ENCODE measurements around the gene TMEM181.
"Not testable (repeated sequence)": the region's sequence is repeated elsewhere in the genome, so short reads cannot be mapped to it uniquely, and the experiment has no call there.

The TMEM181 gene

DNA sequence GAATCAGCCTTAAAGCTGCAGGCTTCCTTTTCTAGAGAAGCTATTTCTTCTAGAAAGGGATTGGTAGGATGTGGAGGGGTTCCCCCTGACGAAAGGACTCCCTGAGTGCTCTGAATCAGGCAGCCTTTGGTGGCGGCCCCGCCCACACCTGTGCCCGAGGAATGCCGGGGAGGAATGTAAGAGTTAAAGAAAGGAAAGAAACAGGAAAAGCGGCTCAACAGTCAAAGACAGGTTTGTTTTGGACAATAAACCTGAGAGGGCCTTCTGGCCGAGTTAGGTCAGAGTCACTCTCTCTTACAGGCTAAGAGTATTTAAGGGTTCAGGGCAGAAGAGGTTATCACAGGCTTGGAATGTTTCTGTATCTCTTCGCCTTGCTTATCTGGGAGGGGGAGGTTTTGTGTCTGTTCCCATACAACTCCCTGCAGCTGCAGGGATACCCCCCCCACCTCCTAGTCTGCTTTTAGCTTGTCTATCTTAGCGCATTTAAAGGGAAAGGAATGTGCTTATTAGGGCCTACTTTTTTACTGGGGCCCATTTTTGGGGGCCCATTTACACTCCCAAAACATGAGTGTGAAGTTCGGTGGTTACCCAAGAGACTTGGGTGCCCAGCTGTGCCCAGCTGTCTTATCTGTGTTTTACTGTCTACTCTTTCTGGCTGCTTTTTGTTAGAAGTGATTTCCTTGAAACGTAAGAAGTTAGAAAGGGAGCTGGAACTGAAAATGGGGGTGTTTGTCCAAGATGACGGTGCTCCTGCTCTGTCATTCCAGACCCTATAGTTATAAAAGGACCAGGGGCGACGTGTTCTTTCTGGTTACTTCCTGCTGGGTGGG is 51.9 kb downstream of the TMEM181 start:
- intact Hi-C loops (cut with DNase I) = no loop called here
- no peak for DNase-seq

DNA sequence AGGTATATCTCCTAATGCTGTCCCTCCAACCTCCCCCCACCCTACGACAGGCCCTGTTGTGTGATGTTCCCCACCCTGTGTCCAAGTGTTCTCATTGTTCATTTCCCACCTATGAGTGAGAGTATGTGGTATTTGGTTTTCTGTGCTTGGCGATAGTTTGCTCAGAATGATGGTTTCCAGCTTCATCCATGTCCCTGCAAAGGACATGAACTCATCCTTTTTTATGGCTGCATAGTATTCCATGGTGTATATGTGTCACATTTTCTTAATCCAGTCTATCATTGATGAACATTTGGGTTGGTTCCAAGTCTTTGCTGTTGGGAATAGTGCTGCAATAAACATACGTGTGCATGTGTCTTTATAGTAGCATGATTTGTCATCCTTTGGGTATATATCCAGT is 54.7 kb downstream of the TMEM181 start:
- DNase-seq; intact Hi-C loops (cut with DNase I): not testable (repeated sequence)

DNA sequence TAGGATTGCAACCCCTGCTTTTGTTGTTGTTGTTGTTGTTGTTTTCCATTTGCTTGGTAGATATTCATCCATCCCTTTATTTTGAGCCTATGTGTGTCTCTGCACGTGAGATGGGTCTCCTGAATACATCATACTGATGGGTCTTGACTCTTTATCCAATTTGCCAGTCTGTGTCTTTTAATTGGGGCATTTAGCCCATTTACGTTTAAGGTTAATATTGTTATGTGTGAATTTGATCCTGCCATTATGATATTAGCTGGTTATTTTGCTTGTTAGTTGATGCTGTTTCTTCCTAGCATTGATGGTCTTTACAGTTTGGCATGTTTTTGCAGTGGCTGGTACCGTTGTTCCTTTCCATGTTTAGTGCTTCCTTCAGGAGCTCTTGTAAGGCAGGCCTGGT is 58.4 kb downstream of the TMEM181 start:
- DNase-seq; intact Hi-C loops (cut with DNase I): not testable (repeated sequence)

DNA sequence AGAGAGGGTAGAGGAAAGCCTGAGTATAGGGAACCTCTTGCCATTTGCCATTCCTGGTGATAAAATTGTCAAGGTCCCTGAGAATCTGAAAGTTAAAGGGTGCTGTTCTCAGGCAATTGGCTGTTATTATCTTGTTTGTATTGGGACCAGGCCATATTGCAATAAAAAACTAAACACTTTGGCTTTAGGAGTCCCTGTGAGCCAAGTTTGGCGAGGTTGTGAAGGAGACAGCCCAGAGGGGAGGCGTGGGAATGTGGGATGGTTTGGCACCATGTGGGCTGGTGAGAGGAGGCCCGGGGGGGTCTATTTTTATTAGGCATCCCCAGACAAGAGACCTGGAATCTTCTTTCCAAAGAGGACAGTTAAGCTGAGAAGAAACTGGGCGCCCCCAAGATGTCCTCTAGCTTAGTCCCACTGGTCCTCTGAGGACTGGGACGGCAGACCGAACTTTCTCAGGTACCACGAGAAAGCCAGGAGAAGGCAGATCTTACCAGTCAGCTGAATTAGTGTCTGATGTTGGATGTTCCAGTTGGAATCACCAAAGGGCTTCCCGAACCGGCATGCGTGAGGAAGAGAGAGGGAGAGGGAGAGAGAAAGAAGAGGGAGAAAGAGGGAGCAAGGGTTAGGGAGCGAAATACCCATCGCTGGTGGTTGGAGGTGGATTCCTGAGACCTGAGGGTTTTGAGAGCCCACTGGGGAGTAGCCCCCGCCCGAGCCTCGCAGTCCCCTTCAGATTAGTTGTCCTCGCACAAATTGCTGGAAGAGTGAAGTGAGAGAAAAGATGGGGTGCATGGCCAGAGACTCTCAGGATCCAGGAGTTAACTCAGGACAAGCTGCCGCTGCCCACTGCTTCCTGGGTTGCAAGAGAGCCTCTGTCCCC is 60.3 kb downstream of the TMEM181 start:
- intact Hi-C loops (cut with DNase I) = no loop called here
- no peak for DNase-seq

DNA sequence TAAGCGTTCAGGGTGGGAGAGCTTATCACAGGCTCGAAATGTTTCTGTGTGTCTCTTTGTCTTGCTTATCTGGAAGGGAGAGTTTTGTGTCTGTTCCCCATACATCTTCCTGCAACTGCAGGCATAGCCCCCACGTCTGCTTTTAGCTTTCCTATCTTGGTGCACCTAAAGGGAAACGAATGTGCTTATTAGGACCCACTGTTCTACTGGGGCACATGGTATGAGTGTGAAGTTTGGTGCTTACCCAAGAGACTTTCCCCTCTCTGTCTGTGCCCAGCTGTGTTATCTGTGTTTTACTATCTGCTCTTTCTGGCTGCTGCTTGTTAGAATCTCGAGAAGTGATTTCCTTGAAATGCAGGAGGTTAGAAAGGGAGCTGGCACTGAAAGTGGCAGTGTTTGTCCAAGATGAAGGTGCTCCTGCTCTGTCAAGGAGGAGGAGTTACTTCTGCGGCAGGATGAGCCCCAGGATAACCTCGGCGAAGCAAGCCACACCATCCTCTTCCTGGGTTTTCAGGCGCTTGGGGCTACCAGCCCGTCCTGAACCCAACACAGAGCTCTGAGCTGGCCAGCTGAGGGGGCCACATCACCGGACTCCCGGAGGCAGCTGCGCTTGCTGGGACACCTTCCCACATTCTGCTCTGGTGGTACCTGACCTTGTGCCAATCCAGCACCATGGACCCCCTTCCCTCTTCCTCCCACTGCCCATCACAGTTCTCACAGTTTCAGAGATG is 61.2 kb downstream of the TMEM181 start:
- DNase-seq = peak in 1 of 10 donors; percentile 55
- intact Hi-C loops (cut with DNase I) = no loop called here

DNA sequence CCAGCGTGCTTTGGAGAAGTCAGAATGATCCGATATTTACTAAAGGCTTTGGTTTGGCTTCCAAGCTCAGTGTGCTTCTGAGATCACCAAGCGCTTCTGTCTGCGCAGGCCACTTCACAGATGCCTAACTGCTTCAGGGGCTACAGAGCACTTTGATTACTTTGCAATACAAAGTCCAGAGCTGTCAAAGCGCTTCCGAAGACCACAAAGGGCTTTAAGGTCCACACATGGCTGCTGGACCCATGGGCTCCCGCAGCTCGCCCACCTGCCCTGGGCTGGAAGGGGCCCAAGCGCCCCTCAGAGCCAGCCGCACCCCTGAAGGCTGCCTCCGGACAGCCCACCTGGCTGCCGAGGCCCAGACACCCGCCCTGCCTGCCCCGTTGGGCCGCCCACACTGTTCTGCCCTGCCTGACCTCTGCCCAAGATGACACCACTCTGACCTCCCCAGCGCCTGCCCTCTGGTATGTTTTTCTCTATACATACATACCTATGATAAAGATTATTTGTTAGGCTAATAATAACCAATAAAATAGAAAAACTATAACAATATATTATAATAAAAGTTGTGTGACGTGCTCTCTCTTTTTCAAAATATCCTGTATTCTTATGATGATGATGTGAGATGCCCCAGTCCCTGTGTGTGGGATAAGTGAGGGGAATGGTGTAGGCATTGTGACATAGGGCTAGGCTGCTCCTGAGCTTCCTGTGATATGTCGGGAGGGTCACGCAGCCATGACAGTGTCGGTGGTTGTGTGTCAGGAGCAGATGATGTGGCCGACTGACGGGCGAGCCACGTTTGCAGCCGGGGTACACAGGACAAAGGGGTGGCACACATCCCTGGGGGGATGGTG is 62.0 kb downstream of the TMEM181 start:
- DNase-seq = no peak
- intact Hi-C loops (cut with DNase I) = no loop called here

DNA sequence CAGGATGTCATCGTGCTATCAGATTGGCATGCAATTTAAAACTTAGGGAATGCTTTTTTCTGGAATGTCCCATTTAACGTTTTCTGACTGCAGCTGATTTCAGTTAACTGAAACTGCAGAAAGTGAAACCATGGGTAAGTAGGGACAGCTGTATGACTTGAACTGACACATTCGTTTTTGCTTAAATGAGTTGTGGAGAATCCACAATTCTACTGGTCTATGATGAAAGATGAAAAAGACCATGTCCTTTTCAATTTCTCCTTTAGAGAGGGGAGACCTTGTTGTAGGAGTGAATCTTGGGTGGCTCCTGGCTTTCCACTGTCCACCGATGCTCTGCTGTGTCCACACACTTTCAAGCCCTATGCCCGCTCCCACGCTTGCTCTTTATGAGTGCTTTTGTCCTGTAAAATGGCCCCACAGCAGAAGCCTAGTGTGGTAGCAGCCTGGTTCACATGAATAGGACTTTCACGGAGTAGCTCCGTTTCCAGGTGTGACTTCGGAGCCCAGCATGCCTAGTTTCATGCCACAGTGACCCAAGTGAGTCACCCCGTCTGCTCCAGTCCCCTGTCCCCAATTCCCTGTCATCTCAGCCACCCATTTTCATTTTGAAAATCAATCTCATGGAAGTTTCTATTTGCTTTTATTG is 62.8 kb downstream of the TMEM181 start:
- intact Hi-C loops (cut with DNase I) = no loop called here
- no peak for DNase-seq

DNA sequence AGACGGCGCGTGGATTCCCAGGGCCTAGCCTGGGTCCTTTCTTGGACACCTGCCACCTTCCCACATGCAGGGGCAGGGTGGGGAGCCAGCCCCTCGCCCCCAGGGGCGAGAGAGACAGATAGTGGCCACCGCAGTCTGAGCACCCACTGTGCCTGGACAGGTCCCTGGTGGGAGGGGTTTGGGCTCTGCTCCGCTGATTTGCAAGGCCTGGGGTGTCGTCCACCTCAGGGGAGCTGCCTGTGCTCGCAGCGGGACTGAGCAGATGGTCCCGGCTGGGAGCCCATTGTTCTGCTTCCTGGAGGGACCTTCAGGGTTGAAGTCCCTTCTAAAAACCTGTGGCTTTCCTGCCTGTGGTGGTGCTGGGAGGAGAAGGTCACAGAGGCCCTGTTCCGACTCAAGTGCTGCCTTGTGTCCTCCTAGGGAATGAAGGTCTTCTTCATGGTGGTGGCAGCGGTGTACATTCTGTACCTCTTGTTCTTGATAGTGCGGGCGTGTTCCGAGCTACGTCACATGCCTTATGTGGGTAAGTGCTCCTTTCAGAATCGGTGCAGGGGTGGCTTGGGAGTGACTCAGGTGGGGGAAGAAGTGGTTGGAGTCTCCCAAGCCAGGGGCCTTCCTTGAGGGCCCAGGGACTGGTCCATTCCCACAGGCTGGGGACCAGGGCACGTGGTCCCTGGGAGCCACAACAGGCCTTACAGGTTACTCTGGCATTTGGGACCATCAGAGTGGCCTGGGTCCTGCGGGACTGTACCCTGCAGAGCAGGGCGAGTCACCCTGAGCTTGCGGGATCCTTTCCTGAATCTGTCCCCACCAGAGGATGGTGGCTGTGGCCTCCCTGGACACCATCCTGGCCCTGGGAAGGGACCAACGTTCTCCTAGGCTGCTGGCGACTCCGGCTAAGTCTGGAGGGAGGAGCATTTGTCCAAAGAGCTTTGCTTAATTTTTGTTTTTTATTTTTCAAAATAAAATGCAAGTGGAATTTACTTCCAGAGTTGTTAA is 65.1 kb downstream of the TMEM181 start:
- no peak for DNase-seq
- intact Hi-C loops (cut with DNase I) = no loop called here

DNA sequence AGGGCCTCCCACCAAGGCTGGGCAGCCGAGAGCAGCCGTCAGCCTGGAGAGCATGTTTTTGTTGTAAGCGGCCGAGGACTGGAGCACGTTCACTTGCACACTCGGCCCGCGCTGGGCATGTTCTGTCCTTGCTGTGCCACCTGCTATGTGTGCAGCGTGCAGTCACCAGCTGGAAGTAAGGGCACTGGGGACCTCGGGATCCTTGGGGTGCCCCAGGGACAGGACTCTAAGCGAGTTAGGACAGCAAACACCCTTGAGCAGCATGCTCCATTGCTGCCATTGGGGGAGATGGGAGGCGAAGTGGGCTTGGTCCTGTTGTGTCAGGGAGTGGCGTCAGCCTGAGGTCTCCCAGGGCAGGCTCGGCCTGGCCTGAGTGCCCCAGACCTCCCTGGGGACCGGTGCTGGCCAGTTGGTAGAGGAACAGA is 66.0 kb downstream of the TMEM181 start:
- peak in 1 of 10 donors; percentile 78 for DNase-seq
- intact Hi-C loops (cut with DNase I) = no loop called here

DNA sequence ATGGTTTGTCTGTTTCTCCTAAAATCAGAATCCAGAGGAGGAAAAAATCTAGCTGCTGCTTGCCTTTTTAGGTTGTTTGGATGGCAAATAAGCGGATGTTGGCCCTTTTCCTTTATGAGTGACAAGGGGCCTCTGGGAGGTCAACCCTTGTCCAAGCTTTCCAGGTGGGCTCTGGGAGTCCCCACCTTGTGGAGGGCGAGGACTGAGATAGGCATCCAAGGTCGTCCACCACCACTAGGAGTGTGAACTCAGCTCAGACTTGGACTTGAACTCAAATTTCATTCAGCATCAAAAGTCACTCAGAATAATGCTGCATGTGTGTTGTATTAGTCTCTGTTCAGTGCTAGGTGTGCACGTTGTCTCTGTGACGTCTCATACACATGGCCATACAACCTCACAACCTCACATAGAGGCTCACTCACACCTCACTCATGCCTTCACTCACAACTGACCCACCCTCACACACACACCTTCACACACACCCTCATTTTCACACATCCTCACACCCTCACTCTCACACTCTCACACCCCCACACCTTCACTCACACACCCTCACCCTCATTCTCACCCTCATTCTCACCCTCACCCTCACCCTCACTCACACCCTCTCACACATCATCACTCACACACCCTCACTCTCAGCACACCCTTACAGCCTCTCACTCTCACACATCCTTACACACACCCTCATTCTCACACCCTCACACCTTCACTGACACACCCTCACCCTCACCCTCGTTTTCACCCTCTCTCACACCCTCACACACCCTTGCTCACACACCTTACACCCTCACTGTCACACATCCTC is 66.7 kb downstream of the TMEM181 start:
- intact Hi-C loops (cut with DNase I) = no loop called here
- no peak for DNase-seq

DNA sequence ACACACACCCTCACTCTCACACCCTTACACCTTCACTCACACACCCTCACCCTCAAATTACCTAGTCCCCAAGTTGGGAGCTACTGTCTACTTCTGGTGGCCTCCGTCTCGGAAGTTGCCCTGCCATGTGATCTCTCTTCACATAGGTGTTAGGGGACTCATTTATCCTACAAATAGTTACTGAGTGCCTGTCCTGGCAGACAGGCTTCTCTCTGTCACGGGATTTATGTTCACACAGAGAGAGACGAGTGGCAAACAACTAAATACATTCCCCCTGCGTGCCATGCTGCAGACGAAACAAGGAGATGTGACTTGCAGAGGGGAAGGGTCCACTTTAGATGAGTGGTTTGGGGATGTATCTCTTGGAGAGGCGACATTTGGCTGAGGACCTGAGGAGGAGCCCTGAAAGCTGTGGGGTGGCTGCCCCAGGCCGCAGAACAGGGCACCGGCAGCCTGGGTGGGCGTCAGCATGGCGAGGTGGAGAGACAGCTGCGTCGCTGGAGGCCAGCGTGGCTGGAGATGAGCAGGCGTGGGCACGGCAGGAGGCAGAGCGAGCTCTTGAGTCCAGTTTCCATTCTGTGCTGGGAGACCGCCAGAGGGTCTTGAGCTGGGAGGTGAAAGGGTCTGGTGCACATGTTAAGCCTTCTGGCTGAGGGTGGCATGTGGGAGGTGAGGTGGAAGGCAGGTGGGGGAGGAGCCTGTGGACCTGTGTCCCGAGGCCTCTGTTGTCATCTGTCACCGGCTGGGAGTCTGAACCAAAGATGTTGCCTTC is 67.5 kb downstream of the TMEM181 start:
- DNase-seq = no peak
- intact Hi-C loops (cut with DNase I) = no loop called here

DNA sequence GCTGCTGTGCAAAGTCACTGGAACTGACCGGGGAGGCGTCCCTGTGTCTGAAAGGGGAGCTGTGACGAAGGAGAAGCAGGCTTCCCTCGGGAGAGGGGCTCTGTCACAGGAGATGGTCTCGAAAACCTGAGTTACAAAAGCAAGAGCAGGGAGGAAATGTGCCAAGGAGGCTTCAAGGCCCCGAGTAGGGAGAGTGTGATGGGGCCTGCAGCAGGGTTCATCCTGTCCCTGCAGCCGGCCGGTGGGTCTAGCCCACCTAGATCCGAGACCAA is 68.0 kb downstream of the TMEM181 start:
- intact Hi-C loops (cut with DNase I) = no loop called here
- DNase-seq = peak in 1 of 10 donors; percentile 79

DNA sequence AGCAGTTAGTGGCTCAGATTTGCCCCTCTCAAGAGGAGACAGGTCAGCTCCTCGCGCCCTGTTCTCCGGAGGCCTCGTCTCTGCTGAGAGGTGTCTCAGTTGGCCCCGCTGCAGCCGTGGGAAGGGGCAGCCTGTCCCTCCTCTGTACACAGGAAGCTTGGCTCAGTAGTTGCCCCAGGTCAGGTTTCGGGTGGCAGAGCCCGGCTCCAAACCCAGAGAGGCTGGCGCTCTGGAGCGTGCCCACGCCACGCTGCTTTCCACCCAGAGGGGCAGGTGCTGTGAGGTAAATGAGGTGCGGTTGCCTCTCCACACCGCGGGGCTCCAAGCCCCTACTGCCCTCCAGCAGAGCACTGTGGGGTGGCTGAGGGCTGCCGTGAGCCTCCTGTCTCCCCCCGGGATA is 68.7 kb downstream of the TMEM181 start:
- DNase-seq = peak in 1 of 10 donors; percentile 75
- intact Hi-C loops (cut with DNase I) = no loop called here

DNA sequence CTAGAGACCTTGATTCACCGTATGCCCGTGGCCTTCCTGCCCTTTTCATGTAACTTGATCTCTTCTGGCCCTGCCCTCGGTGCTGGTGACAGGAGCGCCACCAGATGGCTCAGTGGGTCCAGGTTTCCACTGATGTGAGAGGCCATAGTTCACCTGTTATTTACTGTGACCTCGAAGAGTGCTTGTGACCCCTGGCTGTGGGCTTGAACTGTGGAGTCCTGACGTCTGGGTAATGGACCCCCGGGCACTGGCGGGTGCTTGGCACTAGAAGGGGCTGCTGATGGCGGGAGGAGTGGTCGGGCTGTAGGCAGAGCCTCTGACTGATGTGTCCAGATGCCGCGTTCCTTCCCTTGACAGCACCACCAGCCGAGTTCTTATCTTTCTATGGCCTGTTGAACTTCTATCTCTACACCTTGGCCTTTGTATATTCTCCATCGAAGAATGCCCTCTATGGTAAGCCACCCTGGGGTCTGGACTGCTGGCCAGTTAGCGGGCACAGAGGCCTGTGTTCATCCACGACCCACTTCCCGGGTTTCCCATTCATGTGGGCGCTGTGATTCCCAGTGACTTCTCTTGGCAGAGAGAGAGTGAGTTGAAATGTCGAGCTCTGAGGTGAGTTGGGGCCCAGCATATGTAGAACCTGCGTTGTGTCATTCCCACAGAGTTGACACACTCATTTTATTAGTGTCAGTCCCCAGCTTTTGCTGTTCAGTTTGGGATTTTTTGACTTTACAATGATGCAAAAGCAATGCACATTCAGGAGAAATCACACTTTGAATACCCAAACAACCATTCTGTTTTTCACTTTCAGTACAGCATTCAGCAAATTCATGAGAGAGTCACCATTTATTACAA is 69.7 kb downstream of the TMEM181 start:
- intact Hi-C loops (cut with DNase I) = no loop called here
- no peak for DNase-seq

DNA sequence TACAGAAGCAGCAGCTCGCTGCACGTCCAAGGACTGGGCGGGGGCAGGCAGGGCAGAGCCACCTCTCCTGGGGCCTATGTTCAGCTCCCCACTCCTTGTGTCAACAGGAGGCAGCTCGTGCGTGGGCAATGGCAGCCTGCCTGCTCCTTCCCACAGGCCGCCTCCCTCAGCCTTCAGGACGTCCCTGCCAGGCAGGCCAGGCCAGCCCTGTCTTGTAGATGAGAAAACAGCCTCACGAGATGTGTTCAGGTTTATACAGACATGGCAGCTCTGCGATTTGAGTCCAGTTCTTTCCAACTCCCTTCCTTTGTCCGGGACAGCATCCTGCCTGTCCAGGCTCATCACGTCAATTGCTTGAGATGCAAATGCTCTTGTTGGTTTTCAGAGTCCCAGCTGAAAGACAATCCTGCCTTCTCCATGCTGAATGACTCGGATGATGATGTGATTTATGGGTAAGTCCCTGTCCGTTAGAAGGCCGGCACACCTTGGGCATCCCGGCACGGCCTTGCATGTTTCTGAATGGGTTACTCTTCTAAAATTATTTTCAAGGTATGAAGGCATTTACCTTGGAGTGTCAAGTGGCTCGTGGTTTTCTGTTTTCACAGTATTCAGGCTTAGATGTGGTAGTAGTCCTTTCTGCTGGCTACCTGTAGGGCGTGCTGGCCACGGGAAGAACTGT is 71.2 kb downstream of the TMEM181 start:
- DNase-seq = peak in 3 of 10 donors; percentile 80 to 85 (median 85)
- intact Hi-C loops (cut with DNase I) = no loop called here

All from posterior cingulate gyrus (tissue), 11 donors.